GM23338 (cell line): Measurements from ENCODE around the gene SLC40A1. TPM values are rescaled to one million over a fixed set of nuclear protein-coding genes. Genes with fewer than 3 reads are reported as not detected.
A peak's percentile ranks its signal among the peaks of the same experiment; 100 is the strongest.

ENCODE experiments used
- ATAC-seq: fragments of 200-7000 bp; cut with Tn5 transposase; 3 replicates; pipeline ENCODE4 v1.9.1; 2020
- DNase-seq: peaks from one replicate; pipeline ENCODE4 v3.0.0-alpha.2; 2015; ENCODE audit warnings: low spot score
- H2AFZ ChIP-seq: fragments of 200-600 bp; sonication (generic); 2 replicates; pipeline ENCODE4 v1.8.0; 2016; ENCODE audit warnings: antibody characterized with exemption, mild to moderate bottlenecking, moderate library complexity
- H3F3A ChIP-seq: fragments of 200-600 bp; sonication (generic); replicated peaks from 2 replicates; pipeline ENCODE4 v1.8.0; 2017; ENCODE audit warnings: antibody characterized with exemption, mixed run types, low read depth
- H3K27ac ChIP-seq: fragments of 200-600 bp; sonication (generic); 2 replicates; pipeline ENCODE4 v1.6.1; 2016; ENCODE audit warnings: low read depth
- H3K27me3 ChIP-seq: fragments of 200-600 bp; sonication (generic); 2 replicates; pipeline ENCODE4 v1.8.0; 2016; ENCODE audit warnings: mild to moderate bottlenecking, mixed run types, moderate library complexity; ENCODE audit not compliant: insufficient read depth
- H3K36me3 ChIP-seq: fragments of 200-600 bp; sonication (generic); 2 replicates; pipeline ENCODE4 v1.8.0; 2016; ENCODE audit warnings: mild to moderate bottlenecking; ENCODE audit not compliant: insufficient read depth
- H3K4me1 ChIP-seq: fragments of 200-600 bp; sonication (generic); 2 replicates; pipeline ENCODE4 v1.8.0; 2016; ENCODE audit warnings: mild to moderate bottlenecking, moderate library complexity; ENCODE audit not compliant: insufficient read depth
- H3K4me2 ChIP-seq: fragments of 200-600 bp; sonication (generic); 2 replicates; pipeline ENCODE4 v1.7.1; 2017; ENCODE audit warnings: mixed run types
- H3K4me3 ChIP-seq: fragments of 200-600 bp; sonication (generic); 2 replicates; pipeline ENCODE4 v1.6.1; 2016; ENCODE audit warnings: mixed run types
- H3K79me2 ChIP-seq: fragments of 200-600 bp; sonication (generic); replicated peaks from 2 replicates; pipeline ENCODE4 v1.8.0; 2017; ENCODE audit warnings: mild to moderate bottlenecking; ENCODE audit not compliant: insufficient read depth
- H3K9me2 ChIP-seq: fragments of 200-600 bp; sonication (generic); 2 replicates; pipeline ENCODE4 v1.8.0; 2017; ENCODE audit not compliant: insufficient read depth
- H4K20me1 ChIP-seq: fragments of 200-600 bp; sonication (generic); replicated peaks from 2 replicates; pipeline ENCODE4 v1.8.0; 2017; ENCODE audit warnings: mild to moderate bottlenecking; ENCODE audit not compliant: insufficient read depth
- H3K27ac Mint-ChIP-seq: 2 replicates; pipeline ENCODE4 v1.8.0; 2020; ENCODE audit warnings: inconsistent platforms, mild to moderate bottlenecking, moderate library complexity, mixed read lengths
- H3K27me3 Mint-ChIP-seq: 3 replicates; pipeline ENCODE4 v1.8.0; 2022; ENCODE audit warnings: low read depth, mild to moderate bottlenecking, moderate library complexity, mixed read lengths, inconsistent platforms; ENCODE audit not compliant: insufficient read depth, poor library complexity
- H3K36me3 Mint-ChIP-seq: 3 replicates; pipeline ENCODE4 v1.8.0; 2021; ENCODE audit warnings: low read depth, mild to moderate bottlenecking, inconsistent platforms, moderate library complexity, mixed read lengths
- H3K4me1 Mint-ChIP-seq: 3 replicates; pipeline ENCODE4 v1.8.0; 2020; ENCODE audit warnings: mild to moderate bottlenecking, inconsistent platforms, mixed read lengths
- H3K4me3 Mint-ChIP-seq: 3 replicates; pipeline ENCODE4 v1.8.0; 2021; ENCODE audit warnings: moderate library complexity, mild to moderate bottlenecking, inconsistent platforms, mixed read lengths
- H3K9me3 Mint-ChIP-seq: 3 replicates; pipeline ENCODE4 v1.8.0; 2020; ENCODE audit warnings: moderate library complexity, mild to moderate bottlenecking, inconsistent platforms, mixed read lengths
- CREB1 ChIP-seq: fragments of 250-450 bp; sonication (Bioruptor Pico); IDR thresholded peaks from 2 replicates; pipeline ENCODE4 v1.5.0; 2020; ENCODE audit warnings: low read depth, mild to moderate bottlenecking, moderate library complexity
- CTCF ChIP-seq, 2 experiments: fragments of 200-600 bp in 1 of 2; sonication (generic) in 1 of 2; conservative IDR thresholded peaks; 2 replicates each; pipeline versions ENCODE4 v1.5.1 to v1.6.1; 2016 to 2017; ENCODE audit warnings: antibody characterized with exemption in 2 of 2, low read depth in 2 of 2, mild to moderate bottlenecking in 2 of 2, moderate library complexity in 1 of 2
- JUNB ChIP-seq: IDR thresholded peaks from one replicate; pipeline ENCODE4 v1.6.1; 2016; ENCODE audit warnings: antibody characterized with exemption; ENCODE audit not compliant: unreplicated experiment
- NANOG ChIP-seq: IDR thresholded peaks from 2 replicates; pipeline ENCODE4 v1.6.1; 2016; ENCODE audit warnings: antibody characterized with exemption, borderline replicate concordance
- polyA plus RNA-seq: library from polyadenylated mRNA; unstranded; fragments of >200 nt; fragmentation: Nextera tagmentation; extraction: Ambion mirVana; gene quantifications from 2 replicates; pipeline ENCODE4 v1.2.1, GENCODE V29; 2016
- total RNA-seq: library from RNA; depleted of rRNA; stranded (reverse); fragments of >200 nt; shearing (Covaris generic); gene quantifications from 2 replicates; pipeline ENCODE4 v1.2.3, GENCODE V29; 2014
- TF ChIP-seq, protein P1 (sequence below): fragments of 250-450 bp; sonication (Bioruptor Pico); IDR thresholded peaks from 2 replicates; pipeline ENCODE4 v1.5.0; 2020; ENCODE audit warnings: mild to moderate bottlenecking, moderate library complexity

SLC40A1 gene
- total and polyA plus RNA-seq, 2 experiments from 2014 or later, result 0.08 TPM; not detected in 1

- no peak for DNase-seq
- Histone ChIP-seq H3F3A (no peaks in the 10 kb centered on the region), H3K9me2 (no peaks in the 10 kb centered on the region), H3K36me3 (no peaks in the 10 kb centered on the region), H3K4me3 (no peak overlapping the region), H3K27me3 (no peaks in the 10 kb centered on the region), H4K20me1 (no peaks in the 10 kb centered on the region), H3K4me1 (peaks cover 6% of the 10 kb centered on the region), H3K4me2 (no peak overlapping the region), H3K79me2 (no peaks in the 10 kb centered on the region), H3K27ac (no peak overlapping the region), H2AFZ (peak overlapping the region; percentile 16; the same call in 1 of the 2 replicates)
- H3K27me3 Mint-ChIP-seq, result no peaks in the 10 kb centered on the region
- peaks cover 13% of the 10 kb centered on the region for H3K4me1 Mint-ChIP-seq
- H3K9me3 Mint-ChIP-seq, result no peaks in the 10 kb centered on the region
- no peak for TF ChIP-seq CTCF (conservative IDR thresholded peaks at IDR 0.05; ENCODE audit: low read depth in 2 of 2)
- H3K27ac Mint-ChIP-seq, result no peak overlapping the region
- no peak overlapping the region for H3K4me3 Mint-ChIP-seq
- H3K36me3 Mint-ChIP-seq, result no peaks in the 10 kb centered on the region
- ATAC-seq, result peak; percentile 46; the same call in 2 of the 3 replicates
Measured at GRCh38 chr2:189624648-189625355, 44.2 kb upstream of the SLC40A1 start.

GRCh38 chr2:189623049-189623448 is 42.5 kb upstream of the SLC40A1 start:
- Mint-ChIP-seq H3K9me3 (no peaks in the 10 kb centered on the region), H3K36me3 (no peaks in the 10 kb centered on the region), H3K27me3 (no peaks in the 10 kb centered on the region), H3K27ac (no peak overlapping the region), H3K4me3 (no peak overlapping the region), H3K4me1 (peaks cover 10% of the 10 kb centered on the region)
- H3K27me3 ChIP-seq, result no peaks in the 10 kb centered on the region
- no peaks in the 10 kb centered on the region for H3K4me1 ChIP-seq
- H3K27ac ChIP-seq, result no peak overlapping the region
- no peak overlapping the region for H3K4me3 ChIP-seq
- no peaks in the 10 kb centered on the region for H4K20me1 ChIP-seq
- TF ChIP-seq NANOG (no peak), JUNB (no peak)
- H3K79me2 ChIP-seq, result no peaks in the 10 kb centered on the region
- no peaks in the 10 kb centered on the region for H3K9me2 ChIP-seq
- H3K36me3 ChIP-seq, result no peaks in the 10 kb centered on the region
- ATAC-seq (no peak), DNase-seq (no peak)
- no peak overlapping the region for H2AFZ ChIP-seq
- H3F3A ChIP-seq, result no peaks in the 10 kb centered on the region
- no peak overlapping the region for H3K4me2 ChIP-seq

- Mint-ChIP-seq H3K9me3 (no peaks in the 10 kb centered on the region), H3K4me1 (peaks cover 10% of the 10 kb centered on the region), H3K36me3 (no peaks in the 10 kb centered on the region), H3K4me3 (no peak overlapping the region), H3K27me3 (no peaks in the 10 kb centered on the region), H3K27ac (no peak overlapping the region)
- no peaks in the 10 kb centered on the region for H4K20me1 ChIP-seq
- no peak overlapping the region for H3K27ac ChIP-seq
- H3K4me3 ChIP-seq, result no peak overlapping the region
- DNase-seq (no peak), ATAC-seq (no peak)
- H3K27me3 ChIP-seq, result no peaks in the 10 kb centered on the region
- H3K79me2 ChIP-seq, result no peaks in the 10 kb centered on the region
- H3K4me1 ChIP-seq, result no peaks in the 10 kb centered on the region
- no peaks in the 10 kb centered on the region for H3K36me3 ChIP-seq
- no peak overlapping the region for H3K4me2 ChIP-seq
- no peak overlapping the region for H2AFZ ChIP-seq
- no peaks in the 10 kb centered on the region for H3K9me2 ChIP-seq
- H3F3A ChIP-seq, result no peaks in the 10 kb centered on the region
- TF ChIP-seq, protein P1, sequence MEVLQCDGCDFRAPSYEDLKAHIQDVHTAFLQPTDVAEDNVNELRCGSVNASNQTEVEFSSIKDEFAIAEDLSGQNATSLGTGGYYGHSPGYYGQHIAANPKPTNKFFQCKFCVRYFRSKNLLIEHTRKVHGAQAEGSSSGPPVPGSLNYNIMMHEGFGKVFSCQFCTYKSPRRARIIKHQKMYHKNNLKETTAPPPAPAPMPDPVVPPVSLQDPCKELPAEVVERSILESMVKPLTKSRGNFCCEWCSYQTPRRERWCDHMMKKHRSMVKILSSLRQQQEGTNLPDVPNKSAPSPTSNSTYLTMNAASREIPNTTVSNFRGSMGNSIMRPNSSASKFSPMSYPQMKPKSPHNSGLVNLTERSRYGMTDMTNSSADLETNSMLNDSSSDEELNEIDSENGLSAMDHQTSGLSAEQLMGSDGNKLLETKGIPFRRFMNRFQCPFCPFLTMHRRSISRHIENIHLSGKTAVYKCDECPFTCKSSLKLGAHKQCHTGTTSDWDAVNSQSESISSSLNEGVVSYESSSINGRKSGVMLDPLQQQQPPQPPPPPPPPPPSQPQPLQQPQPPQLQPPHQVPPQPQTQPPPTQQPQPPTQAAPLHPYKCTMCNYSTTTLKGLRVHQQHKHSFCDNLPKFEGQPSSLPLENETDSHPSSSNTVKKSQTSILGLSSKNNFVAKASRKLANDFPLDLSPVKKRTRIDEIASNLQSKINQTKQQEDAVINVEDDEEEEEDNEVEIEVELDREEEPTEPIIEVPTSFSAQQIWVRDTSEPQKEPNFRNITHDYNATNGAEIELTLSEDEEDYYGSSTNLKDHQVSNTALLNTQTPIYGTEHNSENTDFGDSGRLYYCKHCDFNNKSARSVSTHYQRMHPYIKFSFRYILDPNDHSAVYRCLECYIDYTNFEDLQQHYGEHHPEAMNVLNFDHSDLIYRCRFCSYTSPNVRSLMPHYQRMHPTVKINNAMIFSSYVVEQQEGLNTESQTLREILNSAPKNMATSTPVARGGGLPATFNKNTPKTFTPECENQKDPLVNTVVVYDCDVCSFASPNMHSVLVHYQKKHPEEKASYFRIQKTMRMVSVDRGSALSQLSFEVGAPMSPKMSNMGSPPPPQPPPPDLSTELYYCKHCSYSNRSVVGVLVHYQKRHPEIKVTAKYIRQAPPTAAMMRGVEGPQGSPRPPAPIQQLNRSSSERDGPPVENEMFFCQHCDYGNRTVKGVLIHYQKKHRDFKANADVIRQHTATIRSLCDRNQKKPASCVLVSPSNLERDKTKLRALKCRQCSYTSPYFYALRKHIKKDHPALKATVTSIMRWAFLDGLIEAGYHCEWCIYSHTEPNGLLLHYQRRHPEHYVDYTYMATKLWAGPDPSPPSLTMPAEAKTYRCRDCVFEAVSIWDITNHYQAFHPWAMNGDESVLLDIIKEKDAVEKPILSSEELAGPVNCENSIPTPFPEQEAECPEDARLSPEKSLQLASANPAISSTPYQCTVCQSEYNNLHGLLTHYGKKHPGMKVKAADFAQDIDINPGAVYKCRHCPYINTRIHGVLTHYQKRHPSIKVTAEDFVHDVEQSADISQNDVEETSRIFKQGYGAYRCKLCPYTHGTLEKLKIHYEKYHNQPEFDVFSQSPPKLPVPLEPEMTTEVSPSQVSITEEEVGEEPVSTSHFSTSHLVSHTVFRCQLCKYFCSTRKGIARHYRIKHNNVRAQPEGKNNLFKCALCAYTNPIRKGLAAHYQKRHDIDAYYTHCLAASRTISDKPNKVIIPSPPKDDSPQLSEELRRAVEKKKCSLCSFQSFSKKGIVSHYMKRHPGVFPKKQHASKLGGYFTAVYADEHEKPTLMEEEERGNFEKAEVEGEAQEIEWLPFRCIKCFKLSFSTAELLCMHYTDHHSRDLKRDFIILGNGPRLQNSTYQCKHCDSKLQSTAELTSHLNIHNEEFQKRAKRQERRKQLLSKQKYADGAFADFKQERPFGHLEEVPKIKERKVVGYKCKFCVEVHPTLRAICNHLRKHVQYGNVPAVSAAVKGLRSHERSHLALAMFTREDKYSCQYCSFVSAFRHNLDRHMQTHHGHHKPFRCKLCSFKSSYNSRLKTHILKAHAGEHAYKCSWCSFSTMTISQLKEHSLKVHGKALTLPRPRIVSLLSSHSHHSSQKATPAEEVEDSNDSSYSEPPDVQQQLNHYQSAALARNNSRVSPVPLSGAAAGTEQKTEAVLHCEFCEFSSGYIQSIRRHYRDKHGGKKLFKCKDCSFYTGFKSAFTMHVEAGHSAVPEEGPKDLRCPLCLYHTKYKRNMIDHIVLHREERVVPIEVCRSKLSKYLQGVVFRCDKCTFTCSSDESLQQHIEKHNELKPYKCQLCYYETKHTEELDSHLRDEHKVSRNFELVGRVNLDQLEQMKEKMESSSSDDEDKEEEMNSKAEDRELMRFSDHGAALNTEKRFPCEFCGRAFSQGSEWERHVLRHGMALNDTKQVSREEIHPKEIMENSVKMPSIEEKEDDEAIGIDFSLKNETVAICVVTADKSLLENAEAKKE (CRISPR knock-in tag), result no peak
- TF ChIP-seq CTCF (conservative IDR thresholded peaks at IDR 0.05; ENCODE audit: low read depth in 2 of 2), result no peak
- no peak for TF ChIP-seq CREB1 (CRISPR knock-in tag)
Measured at GRCh38 chr2:189621781-189622180, 41.2 kb upstream of the SLC40A1 start.
